HG03378 (cell line): ENCODE measurements around the gene MYMX.
"Not testable (repeated sequence)": the region's sequence is repeated elsewhere in the genome, so short reads cannot be mapped to it uniquely, and the experiment has no call there.

ENCODE experiments used
- ATAC-seq: cut with Tn5 transposase; IDR thresholded peaks from one replicate; pipeline ENCODE4 v1.9.1; 2021; ENCODE audit warnings: mild to moderate bottlenecking, moderate library complexity; ENCODE audit not compliant: unreplicated experiment

MYMX gene

GRCh38 chr6:44185953-44186634 is 30.6 kb upstream of the MYMX start:
- no peak for ATAC-seq

GRCh38 chr6:44186635-44187025 is 30.1 kb upstream of the MYMX start:
- no peak for ATAC-seq

GRCh38 chr6:44188819-44189218 is 27.9 kb upstream of the MYMX start:
- no peak for ATAC-seq

GRCh38 chr6:44189257-44189656 is 27.5 kb upstream of the MYMX start:
- no peak for ATAC-seq

GRCh38 chr6:44190715-44191114 is 26.0 kb upstream of the MYMX start:
- ATAC-seq: peak; percentile 76

- no peak for ATAC-seq
These were observed 24.2 kb upstream of the MYMX start for GRCh38 chr6:44192428-44193041.

- no peak for ATAC-seq
These were observed 23.3 kb upstream of the MYMX start for GRCh38 chr6:44193307-44193910.

- ATAC-seq: no peak
These were observed 22.4 kb upstream of the MYMX start for GRCh38 chr6:44194326-44194725.

- not testable (repeated sequence) for ATAC-seq
These were observed 20.4 kb upstream of the MYMX start for GRCh38 chr6:44196351-44196750.

- ATAC-seq: no peak
These were observed 18.0 kb upstream of the MYMX start for GRCh38 chr6:44198684-44199083.

- no peak for ATAC-seq
These were observed 16.8 kb upstream of the MYMX start for GRCh38 chr6:44199883-44200282.

GRCh38 chr6:44201200-44201599 is 15.5 kb upstream of the MYMX start:
- ATAC-seq: no peak

- ATAC-seq: no peak
These were observed 15.0 kb upstream of the MYMX start for GRCh38 chr6:44201638-44202303.

GRCh38 chr6:44202332-44202971 is 14.3 kb upstream of the MYMX start:
- no peak for ATAC-seq

- no peak for ATAC-seq
These were observed 13.6 kb upstream of the MYMX start for GRCh38 chr6:44202972-44203750.

GRCh38 chr6:44203955-44204354 is 12.8 kb upstream of the MYMX start:
- ATAC-seq: no peak

GRCh38 chr6:44207966-44208365 is 8.8 kb upstream of the MYMX start:
- ATAC-seq: no peak

GRCh38 chr6:44211284-44211683 is 5.4 kb upstream of the MYMX start:
- no peak for ATAC-seq

- ATAC-seq: no peak
These were observed 2.4 kb upstream of the MYMX start for GRCh38 chr6:44214307-44214706.

- no peak for ATAC-seq
These were observed 812 bp downstream of the MYMX start for GRCh38 chr6:44217332-44218143.
